HEK293T (cell line): ENCODE results near the gene CHST2.

Experiments used
- SP1 ChIP-seq: fragments of 450-650 bp; IDR thresholded peaks from 2 replicates; pipeline ENCODE4 v1.6.1; 2017
- ZNF384 ChIP-seq: fragments of 450-650 bp; IDR thresholded peaks from 2 replicates; pipeline ENCODE4 v1.6.1; 2016

GRCh38 chr3:143122089-143122430 is 2.5 kb downstream of the CHST2 start:
- TF ChIP-seq SP1 (no peak), ZNF384 (no peak)
